ENCODE measurements around the gene ELAVL3.

The ELAVL3 gene

DNA sequence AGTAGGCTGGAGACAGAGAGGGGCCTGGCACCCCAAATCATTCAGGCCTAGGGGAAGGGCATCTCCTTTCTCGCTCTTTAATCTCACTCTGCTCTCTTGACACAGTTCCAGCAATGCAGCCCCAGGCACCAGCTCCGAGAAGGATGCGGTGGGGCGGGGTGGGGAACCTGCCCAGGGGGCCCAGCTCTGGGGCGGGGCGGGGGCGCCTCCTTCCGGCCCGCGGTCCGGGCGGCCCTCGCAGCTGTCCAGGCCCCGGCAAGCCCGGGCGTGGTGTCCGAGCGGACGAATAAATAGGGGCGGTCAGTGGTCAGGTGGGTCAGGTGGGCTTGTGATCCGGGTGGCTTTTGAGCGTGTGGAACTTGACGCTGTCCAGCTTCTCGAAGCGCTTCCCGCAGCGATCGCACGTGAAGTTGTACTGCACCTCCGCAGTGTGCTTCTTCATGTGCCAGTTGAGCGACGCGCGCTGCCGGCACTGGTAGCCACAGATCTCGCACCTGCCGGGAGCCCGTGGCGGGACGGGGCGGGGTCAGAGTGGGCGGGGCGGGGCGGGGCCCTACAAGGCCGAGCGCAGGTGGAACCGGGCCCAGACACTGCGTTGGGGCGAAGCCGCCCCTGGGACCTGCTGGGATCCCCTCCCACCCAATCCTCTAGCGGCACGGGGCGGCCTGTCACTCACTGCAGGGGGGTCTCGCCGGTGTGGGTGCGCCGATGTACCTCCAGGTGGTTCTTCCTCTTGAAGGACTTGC, 2.7 kb upstream of the ELAVL3 start:
- no peaks in the 10 kb centered on the region for H3K79me2 ChIP-seq (ENCODE audit: insufficient read depth, low read length)
- no peaks in the 10 kb centered on the region for H3K4me1 ChIP-seq (ENCODE audit: insufficient read depth, low read length)
- no peaks in the 10 kb centered on the region for H3K9me3 ChIP-seq (ENCODE audit: insufficient read depth, low read length, severe bottlenecking)
- H4K20me1 ChIP-seq (ENCODE audit: insufficient read depth, low read length), result no peaks in the 10 kb centered on the region; the same call in 1 of the 2 replicates
- H3K9ac ChIP-seq (ENCODE audit: low read depth, low read length), result no peak overlapping the region
- no peak for DNase-seq
- no peak overlapping the region for H3K4me3 ChIP-seq (ENCODE audit: low read depth in 1 of 2, low read length in 2 of 2)
- peaks cover 21% of the 10 kb centered on the region for H3K36me3 ChIP-seq (ENCODE audit: insufficient read depth, low read length)
- no peaks in the 10 kb centered on the region for H3K27me3 ChIP-seq (ENCODE audit: insufficient read depth, low read length, poor library complexity)
- no peak for TF ChIP-seq EZH2 (IDR thresholded peaks at IDR 0.05; ENCODE audit: borderline replicate concordance, low read depth, low read length, severe bottlenecking)
- TF ChIP-seq, protein P1, sequence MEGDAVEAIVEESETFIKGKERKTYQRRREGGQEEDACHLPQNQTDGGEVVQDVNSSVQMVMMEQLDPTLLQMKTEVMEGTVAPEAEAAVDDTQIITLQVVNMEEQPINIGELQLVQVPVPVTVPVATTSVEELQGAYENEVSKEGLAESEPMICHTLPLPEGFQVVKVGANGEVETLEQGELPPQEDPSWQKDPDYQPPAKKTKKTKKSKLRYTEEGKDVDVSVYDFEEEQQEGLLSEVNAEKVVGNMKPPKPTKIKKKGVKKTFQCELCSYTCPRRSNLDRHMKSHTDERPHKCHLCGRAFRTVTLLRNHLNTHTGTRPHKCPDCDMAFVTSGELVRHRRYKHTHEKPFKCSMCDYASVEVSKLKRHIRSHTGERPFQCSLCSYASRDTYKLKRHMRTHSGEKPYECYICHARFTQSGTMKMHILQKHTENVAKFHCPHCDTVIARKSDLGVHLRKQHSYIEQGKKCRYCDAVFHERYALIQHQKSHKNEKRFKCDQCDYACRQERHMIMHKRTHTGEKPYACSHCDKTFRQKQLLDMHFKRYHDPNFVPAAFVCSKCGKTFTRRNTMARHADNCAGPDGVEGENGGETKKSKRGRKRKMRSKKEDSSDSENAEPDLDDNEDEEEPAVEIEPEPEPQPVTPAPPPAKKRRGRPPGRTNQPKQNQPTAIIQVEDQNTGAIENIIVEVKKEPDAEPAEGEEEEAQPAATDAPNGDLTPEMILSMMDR (IDR thresholded peaks at IDR 0.05; ENCODE audit: borderline replicate concordance, extremely low read depth, low read length, poor library complexity, severe bottlenecking), result no peak
- no peak overlapping the region for H3K27ac ChIP-seq (ENCODE audit: low read length)
- no peak for ATAC-seq (ENCODE audit: insufficient read depth, low read depth)
- no peak overlapping the region for H2AFZ ChIP-seq (ENCODE audit: low read depth, low read length)
- no peak overlapping the region for H3K4me2 ChIP-seq (ENCODE audit: insufficient read depth, low read length)

DNA sequence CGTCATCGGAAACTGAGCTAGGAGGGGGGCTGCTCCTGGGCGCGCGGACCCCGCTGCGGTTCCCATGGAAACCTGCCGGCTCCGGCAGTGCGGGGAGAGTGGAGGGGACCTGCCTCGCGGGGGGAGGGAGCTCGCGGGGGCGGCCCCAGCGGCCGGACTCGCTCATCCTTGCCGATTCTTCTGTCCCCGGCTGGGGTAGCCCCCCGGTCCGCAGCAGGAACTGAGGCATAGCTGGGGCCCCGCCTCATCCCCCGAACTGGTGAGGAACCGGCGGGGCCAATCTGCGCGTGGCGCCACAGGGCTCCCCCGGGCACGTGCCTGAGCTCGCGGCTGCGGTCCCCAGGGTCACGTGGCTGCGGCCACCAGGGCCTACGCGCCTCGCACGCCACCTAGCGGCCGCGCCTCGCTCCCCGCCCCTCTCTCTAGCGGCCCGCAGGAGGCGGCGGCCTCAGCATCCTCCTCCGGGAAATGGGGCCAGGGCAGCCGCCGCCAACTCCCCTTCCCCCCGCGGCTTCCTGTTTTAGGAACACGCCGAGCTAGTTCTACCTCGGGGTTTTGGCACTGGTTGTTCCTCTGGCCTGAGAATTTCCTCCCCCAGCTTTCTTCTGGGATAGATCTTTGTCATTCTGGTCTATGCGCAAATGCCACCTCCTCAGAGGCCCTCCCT, 1.7 kb upstream of the ELAVL3 start:
- H3K9me3 ChIP-seq (ENCODE audit: insufficient read depth, low read length, severe bottlenecking), result no peaks in the 10 kb centered on the region
- TF ChIP-seq, protein P1 (IDR thresholded peaks at IDR 0.05; ENCODE audit: borderline replicate concordance, extremely low read depth, low read length, poor library complexity, severe bottlenecking), result no peak
- no peak for TF ChIP-seq EZH2 (IDR thresholded peaks at IDR 0.05; ENCODE audit: borderline replicate concordance, low read depth, low read length, severe bottlenecking)
- H3K27me3 ChIP-seq (ENCODE audit: insufficient read depth, low read length, poor library complexity), result no peaks in the 10 kb centered on the region
- H3K4me3 ChIP-seq (ENCODE audit: low read depth in 1 of 2, low read length in 2 of 2), result no peak overlapping the region
- H3K27ac ChIP-seq (ENCODE audit: low read length), result no peak overlapping the region
- H3K9ac ChIP-seq (ENCODE audit: low read depth, low read length), result no peak overlapping the region
- H2AFZ ChIP-seq (ENCODE audit: low read depth, low read length), result no peak overlapping the region
- H3K4me1 ChIP-seq (ENCODE audit: insufficient read depth, low read length), result no peaks in the 10 kb centered on the region
- no peak for ATAC-seq (ENCODE audit: insufficient read depth, low read depth)
- H3K4me2 ChIP-seq (ENCODE audit: insufficient read depth, low read length), result no peak overlapping the region
- no peaks in the 10 kb centered on the region for H3K79me2 ChIP-seq (ENCODE audit: insufficient read depth, low read length)
- DNase-seq, result no peak
- H4K20me1 ChIP-seq (ENCODE audit: insufficient read depth, low read length), result no peaks in the 10 kb centered on the region; the same call in 1 of the 2 replicates
- peaks cover 19% of the 10 kb centered on the region for H3K36me3 ChIP-seq (ENCODE audit: insufficient read depth, low read length)

DNA sequence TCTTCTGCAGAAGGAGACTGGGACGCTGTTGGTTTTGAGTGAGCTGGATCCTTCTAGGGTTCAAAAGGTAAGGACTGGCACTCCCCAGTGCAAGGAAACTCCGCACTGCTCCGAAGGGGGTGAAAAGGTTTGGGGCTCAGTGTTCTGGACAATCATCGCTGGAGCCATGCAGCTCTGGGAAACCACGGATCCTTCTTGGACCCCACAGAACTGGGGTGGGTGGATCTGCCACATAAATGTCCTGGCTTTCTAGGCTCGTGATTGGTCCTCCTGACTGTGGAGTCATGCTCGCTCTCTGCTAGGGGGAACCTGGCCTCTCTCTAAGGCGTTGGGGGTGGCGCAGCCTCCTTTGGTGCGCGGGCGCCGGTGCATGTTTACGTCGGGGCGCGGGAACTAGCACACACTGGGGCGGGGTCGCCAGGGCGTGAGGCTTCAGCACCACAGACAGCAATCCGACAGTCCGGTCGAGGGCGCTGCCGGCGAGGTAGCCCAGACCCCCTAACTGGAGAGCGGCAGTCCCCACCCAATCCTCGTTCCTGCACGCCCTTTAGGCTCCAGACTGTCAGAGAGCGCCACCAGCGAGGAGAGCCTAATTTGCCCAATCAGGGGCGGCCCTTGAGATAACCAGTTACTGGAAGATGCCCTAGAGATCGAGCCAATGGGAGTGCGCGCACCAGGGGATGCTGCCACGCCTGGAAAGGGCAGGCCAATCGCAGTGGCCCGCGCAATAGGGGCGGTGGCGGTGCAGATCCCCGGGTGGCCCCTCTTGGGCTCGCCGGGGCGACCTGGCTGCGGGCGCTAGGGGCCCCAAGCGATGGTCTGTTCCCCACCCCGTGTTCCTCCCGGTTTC, 913 bp upstream of the ELAVL3 start:
- H3K79me2 ChIP-seq (ENCODE audit: insufficient read depth, low read length), result no peaks in the 10 kb centered on the region
- no peak overlapping the region for H2AFZ ChIP-seq (ENCODE audit: low read depth, low read length)
- H3K4me1 ChIP-seq (ENCODE audit: insufficient read depth, low read length), result no peaks in the 10 kb centered on the region
- no peak overlapping the region for H3K4me2 ChIP-seq (ENCODE audit: insufficient read depth, low read length)
- no peak for DNase-seq
- ATAC-seq (ENCODE audit: insufficient read depth, low read depth), result no peak
- H3K9me3 ChIP-seq (ENCODE audit: insufficient read depth, low read length, severe bottlenecking), result no peaks in the 10 kb centered on the region
- no peak overlapping the region for H3K27ac ChIP-seq (ENCODE audit: low read length)
- no peak for TF ChIP-seq EZH2 (IDR thresholded peaks at IDR 0.05; ENCODE audit: borderline replicate concordance, low read depth, low read length, severe bottlenecking)
- TF ChIP-seq, protein P1 (IDR thresholded peaks at IDR 0.05; ENCODE audit: borderline replicate concordance, extremely low read depth, low read length, poor library complexity, severe bottlenecking), result no peak
- no peaks in the 10 kb centered on the region for H3K27me3 ChIP-seq (ENCODE audit: insufficient read depth, low read length, poor library complexity)
- no peak overlapping the region for H3K4me3 ChIP-seq (ENCODE audit: low read depth in 1 of 2, low read length in 2 of 2)
- H3K9ac ChIP-seq (ENCODE audit: low read depth, low read length), result no peak overlapping the region
- peaks cover 13% of the 10 kb centered on the region for H3K36me3 ChIP-seq (ENCODE audit: insufficient read depth, low read length)
- H4K20me1 ChIP-seq (ENCODE audit: insufficient read depth, low read length), result no peaks in the 10 kb centered on the region; the same call in 1 of the 2 replicates
